ENCODE measurements around the gene RNU5B-1.

GRCh38 chr15:65312400-65312916 is 8.0 kb downstream of the RNU5B-1 start:
- TF ChIP-seq CTCF (IDR thresholded peaks at IDR 0.05) (no peak), ZFX (IDR thresholded peaks at IDR 0.05; ENCODE audit: borderline replicate concordance) (no peak)

Measured in 22Rv1 (cell line).